C4-2B (cell line): ENCODE measurements around the gene NRIP3.

Experiments
- CTCF ChIP-seq: fragments of 450-650 bp; conservative IDR thresholded peaks from 2 replicates; pipeline ENCODE4 v1.5.1; 2017; ENCODE audit warnings: mild to moderate bottlenecking
- ZFX ChIP-seq: fragments of 450-650 bp; IDR thresholded peaks from 2 replicates; pipeline ENCODE4 v1.6.1; 2017

- TF ChIP-seq CTCF (no peak), ZFX (no peak)
Observed at GRCh38 chr11:8942518-8943066, 61.2 kb downstream of the NRIP3 start, which contains the start of gene ASCL3.
